HG03025 (cell line): ENCODE results near the gene RARS1.

Experiments used
- ATAC-seq: cut with Tn5 transposase; IDR thresholded peaks from one replicate; pipeline ENCODE4 v1.9.1; 2021; ENCODE audit warnings: mild to moderate bottlenecking, moderate library complexity; ENCODE audit not compliant: unreplicated experiment, low FRiP score

Gene RARS1

DNA sequence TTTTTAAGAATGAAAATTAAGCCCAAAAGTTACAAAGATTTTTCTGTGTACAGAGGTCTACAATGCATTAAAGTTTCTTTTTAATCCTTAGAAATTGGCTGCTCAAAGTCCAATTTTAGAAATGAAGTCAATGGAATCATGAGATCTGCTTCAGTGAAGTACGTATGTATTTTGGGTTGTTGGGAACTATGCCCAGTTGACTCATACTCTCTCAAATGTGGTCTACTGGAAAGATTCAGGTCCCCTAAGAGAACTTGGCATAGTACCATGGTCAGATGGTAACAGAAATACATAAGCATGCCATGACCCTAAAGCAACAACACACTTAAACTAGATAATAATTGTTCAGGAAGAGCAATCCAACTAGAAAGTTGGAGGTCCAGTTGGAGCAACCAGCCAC, 65.9 kb downstream of the RARS1 start:
- ATAC-seq = no peak

DNA sequence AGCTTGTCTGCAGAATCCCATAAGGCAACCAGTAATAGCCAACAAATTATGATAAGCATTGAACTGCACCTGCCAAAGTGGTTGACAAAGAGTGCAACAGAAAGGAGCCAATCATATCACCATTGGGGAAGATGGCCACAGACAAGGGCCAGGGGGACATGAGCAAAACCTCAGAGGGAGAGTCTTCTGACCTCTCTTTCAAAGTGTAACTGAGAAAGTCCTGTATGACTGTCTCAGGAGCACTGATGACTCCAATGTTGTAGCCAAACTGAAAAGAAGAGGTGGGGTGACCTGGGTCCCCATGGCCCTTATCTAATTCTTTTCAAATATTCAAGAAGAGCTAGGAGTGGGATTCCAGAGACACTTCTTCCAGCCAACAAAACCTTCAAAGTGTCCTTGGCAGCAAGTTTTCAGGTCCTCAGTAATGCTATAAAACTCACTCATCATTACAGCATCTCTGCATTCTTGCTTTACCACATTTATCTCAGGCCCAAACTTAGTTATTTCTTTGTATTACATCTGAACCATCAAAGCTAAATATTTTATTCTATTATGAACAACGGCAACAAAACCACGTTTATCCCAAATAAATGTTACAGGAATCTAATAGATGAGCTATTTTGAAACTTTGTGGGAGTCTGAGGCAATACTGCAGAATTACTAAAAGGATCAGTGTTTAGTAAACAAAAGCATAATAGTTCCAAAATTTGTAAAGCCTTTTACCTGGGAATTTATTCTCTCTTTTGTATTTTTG, 67.3 kb downstream of the RARS1 start:
- ATAC-seq = no peak

DNA sequence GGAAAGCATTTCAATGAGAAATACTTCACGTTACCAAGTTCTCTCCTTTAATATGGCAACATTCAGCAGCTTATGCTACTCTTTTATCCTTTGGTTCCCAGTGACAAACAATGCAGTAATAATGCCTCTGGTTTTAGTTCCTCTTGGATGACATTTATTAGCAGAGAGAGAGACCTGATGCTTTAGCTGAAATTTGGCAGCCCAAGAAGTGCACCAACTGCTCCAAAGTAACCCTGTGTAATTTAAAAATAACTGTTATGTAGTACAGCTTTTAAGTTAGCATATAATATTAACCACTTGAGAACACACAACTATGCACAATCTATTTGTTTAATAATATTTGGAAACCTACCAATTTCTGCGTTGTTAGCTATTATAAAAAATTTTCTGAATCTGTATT, 71.1 kb downstream of the RARS1 start:
- no peak for ATAC-seq

DNA sequence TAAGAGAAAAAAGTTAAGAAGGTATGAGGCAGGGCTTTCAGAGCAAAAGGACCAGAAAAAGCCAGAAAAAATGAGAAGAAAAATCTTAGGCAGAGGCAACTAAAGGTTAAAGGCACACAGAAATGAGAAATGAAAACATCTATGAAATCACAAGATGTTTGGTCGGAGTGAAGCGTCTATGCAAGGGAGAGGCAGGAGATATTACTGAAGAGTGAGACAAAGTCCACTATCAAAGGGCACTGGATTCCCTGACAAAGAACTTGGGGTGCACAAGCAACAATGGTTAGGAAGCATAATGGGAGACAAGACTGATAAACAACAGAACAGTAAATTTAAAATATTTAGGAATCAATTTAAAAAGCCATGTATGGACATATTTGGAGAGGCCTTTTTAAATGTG, 76.0 kb downstream of the RARS1 start:
- ATAC-seq = no peak

DNA sequence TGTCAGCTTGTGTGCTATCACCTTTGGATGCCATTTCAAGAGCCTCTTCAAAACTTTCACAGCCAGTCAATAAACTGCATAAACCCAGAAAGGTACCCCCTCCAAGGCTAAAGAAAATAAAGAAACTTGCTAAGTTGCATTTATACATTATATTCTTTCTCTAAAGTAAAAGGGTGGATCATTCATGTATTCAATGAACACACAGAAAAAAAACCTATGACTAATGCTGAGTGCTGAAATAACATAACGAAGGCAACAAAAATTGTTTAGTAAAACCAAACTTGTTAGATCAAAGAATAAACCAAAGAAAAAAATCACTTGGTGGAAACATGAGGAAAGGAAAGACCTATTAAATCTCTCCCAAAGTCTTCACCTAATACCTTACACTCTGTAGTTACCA, 77.7 kb downstream of the RARS1 start:
- ATAC-seq = no peak

DNA sequence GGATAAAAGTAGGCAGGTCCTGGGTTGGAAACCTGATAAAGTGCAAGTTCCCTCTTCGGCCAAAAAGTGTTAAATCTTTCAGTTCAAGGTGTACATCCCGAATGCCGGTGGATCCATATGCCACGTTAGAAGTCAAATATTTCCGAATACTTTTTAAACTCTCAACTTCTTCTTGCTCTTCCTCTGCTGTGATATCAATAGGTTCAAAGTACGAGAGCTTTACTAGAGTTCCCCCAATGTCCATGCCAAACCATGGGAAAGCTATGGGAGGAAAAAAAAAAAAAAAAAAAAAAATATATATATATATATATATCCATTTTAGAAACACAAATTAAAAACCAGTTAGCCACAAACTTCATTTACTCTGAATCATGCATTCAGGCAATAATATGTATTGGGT, 82.5 kb downstream of the RARS1 start:
- no peak for ATAC-seq
